ENCODE results near the gene FHDC1. TPM values are rescaled to one million over a fixed set of nuclear protein-coding genes. Genes with fewer than 3 reads are reported as not detected.

Gene FHDC1
- total RNA-seq, 2 experiments from 2014 or later: 0.05 to 0.11 TPM

DNA sequence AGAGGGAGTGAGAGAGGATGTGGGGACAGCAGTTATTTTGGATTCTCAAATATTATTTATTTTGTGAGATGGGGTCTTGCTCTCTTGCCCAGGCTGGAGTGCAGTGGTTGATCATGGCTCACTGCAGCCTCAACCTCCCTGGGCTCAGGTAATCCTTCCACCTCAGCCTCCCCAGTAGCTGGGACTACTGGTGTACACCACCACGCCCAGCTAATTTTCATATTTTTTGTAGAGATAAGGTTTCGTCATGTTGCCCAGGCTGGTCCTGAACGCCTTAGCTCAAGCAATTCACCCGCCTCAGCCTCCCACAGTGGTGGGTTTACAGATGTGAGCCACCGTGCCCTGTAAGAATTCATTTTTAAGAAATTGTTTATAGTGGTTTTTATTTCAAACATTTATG is 61.2 kb downstream of the FHDC1 start:
- H3K27ac Mint-ChIP-seq: no peak overlapping the region
- no peaks in the 10 kb centered on the region for H3K4me1 Mint-ChIP-seq (ENCODE audit: low read depth)
- ChIA-PET POLR2A (no interaction called here), CTCF (no interaction called here)
- TF ChIP-seq, protein P1, sequence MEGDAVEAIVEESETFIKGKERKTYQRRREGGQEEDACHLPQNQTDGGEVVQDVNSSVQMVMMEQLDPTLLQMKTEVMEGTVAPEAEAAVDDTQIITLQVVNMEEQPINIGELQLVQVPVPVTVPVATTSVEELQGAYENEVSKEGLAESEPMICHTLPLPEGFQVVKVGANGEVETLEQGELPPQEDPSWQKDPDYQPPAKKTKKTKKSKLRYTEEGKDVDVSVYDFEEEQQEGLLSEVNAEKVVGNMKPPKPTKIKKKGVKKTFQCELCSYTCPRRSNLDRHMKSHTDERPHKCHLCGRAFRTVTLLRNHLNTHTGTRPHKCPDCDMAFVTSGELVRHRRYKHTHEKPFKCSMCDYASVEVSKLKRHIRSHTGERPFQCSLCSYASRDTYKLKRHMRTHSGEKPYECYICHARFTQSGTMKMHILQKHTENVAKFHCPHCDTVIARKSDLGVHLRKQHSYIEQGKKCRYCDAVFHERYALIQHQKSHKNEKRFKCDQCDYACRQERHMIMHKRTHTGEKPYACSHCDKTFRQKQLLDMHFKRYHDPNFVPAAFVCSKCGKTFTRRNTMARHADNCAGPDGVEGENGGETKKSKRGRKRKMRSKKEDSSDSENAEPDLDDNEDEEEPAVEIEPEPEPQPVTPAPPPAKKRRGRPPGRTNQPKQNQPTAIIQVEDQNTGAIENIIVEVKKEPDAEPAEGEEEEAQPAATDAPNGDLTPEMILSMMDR (IDR thresholded peaks at IDR 0.05): no peak
- H3K27me3 Mint-ChIP-seq: peaks cover 7% of the 10 kb centered on the region
- intact Hi-C loops (cut with micrococcal nuclease): no loop called here
- H3K9me3 Mint-ChIP-seq: no peaks in the 10 kb centered on the region
- no peaks in the 10 kb centered on the region for H3K36me3 Mint-ChIP-seq (ENCODE audit: low read depth)
- DNase-seq: no peak
- no peak overlapping the region for H3K4me3 Mint-ChIP-seq
- ATAC-seq: no peak

DNA sequence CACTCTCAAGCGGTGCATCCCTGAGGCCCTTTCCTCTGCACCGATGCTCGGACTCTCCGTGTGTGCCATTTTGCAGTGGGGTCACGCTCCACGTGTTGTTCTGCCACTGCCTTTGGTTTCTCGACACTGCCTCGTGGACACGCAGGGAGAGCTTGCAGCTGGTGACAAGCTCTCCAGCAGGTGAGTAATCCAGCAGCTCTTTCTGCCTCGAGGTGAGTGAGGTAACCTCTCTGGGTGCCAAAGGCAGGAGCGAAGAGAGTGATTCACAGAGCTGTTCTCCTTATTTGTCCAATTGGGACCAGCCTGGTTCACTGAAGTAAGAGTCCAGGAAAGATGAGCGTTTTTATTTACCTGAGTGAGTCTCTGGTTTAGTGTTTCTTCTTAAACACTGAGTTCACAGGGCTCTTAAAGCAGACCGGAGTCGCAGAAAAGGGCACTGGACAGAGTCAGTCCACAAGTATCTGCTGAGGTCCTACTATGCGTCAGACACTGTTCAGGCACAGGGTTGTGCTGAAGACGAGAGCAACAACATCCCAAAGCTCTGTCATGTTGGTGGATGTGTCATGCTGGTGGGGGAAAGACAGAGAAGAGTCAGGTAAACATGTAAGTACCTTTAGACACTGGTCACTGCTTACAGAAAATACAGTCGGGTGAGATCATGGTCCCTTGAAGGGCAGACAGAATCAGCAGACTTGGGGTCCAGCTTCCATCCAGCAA is 61.8 kb downstream of the FHDC1 start:
- ChIA-PET POLR2A (no interaction called here), CTCF (no interaction called here)
- H3K4me1 Mint-ChIP-seq (ENCODE audit: low read depth): no peaks in the 10 kb centered on the region
- DNase-seq (no peak), ATAC-seq (no peak)
- intact Hi-C loops (cut with micrococcal nuclease): no loop called here
- TF ChIP-seq, protein P1 (IDR thresholded peaks at IDR 0.05): no peak
- peaks cover 7% of the 10 kb centered on the region for H3K27me3 Mint-ChIP-seq
- H3K27ac Mint-ChIP-seq: no peak overlapping the region
- H3K4me3 Mint-ChIP-seq: no peak overlapping the region
- no peaks in the 10 kb centered on the region for H3K9me3 Mint-ChIP-seq
- H3K36me3 Mint-ChIP-seq (ENCODE audit: low read depth): no peaks in the 10 kb centered on the region

DNA sequence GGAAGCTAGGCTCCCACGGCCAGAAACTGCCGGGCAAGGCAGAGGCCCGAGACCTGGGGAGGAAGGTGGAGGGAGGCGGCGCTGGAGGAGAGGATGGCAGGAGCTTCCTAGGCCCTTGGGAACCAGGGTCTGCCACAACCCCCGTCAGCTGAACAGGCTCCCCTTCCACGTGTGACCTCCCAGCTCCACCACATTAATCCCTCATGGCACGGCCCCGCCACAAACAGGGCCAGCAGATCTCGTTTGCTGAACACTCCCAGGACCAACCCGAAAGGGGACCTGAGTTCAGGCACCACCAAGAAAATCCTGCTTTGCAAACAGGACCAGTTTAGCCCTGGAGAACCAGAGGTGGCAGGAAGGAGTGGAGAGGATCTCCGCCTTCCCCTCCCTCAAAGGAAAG is 62.7 kb downstream of the FHDC1 start:
- Mint-ChIP-seq H3K4me1 (ENCODE audit: low read depth) (no peaks in the 10 kb centered on the region), H3K36me3 (ENCODE audit: low read depth) (no peaks in the 10 kb centered on the region), H3K9me3 (no peaks in the 10 kb centered on the region), H3K27me3 (peaks cover 7% of the 10 kb centered on the region), H3K27ac (no peak overlapping the region), H3K4me3 (no peak overlapping the region)
- ChIA-PET POLR2A (no interaction called here), CTCF (no interaction called here)
- TF ChIP-seq, protein P1 (IDR thresholded peaks at IDR 0.05): no peak
- intact Hi-C loops (cut with micrococcal nuclease): no loop called here
- DNase-seq (no peak), ATAC-seq (no peak)

DNA sequence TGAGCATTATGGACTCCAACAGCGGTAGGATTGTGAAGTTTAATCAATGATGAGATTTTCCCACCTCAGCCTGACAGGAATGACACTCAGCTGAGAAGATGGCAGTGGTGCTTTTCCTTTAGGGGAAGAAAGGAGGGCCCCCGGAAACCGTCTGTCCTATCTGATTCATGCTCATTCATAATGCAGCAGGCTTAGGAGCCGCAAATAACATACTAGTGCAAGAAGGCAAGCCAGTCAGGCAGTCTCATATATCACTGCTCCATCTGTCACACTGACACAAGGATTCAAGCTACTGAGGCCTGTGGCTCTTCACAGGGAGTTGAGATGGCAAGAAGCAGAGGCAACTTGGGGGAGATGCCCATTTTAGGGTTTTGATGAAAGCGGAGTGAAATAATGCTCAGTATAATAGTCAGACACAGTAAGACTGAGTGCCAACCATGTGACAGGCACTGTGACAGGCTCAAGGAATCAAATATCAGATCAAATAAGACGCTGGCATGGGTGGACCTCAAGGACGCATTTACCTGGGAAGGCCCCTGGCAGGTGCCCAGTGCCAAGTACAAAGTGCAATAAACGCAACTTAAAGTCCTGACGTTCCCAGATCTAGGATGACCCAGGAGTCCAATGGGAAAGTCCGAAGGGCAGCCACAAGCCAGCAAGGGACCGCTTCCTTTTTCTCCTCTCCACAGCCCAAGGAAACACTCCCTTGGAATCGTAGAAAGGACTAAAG is 63.4 kb downstream of the FHDC1 start:
- Mint-ChIP-seq H3K9me3 (no peaks in the 10 kb centered on the region), H3K27ac (no peak overlapping the region), H3K4me3 (no peak overlapping the region), H3K27me3 (peaks cover 7% of the 10 kb centered on the region), H3K36me3 (ENCODE audit: low read depth) (no peaks in the 10 kb centered on the region), H3K4me1 (ENCODE audit: low read depth) (no peaks in the 10 kb centered on the region)
- POLR2A ChIA-PET: no interaction called here
- TF ChIP-seq, protein P1 (IDR thresholded peaks at IDR 0.05): no peak
- intact Hi-C loops (cut with micrococcal nuclease): no loop called here
- CTCF ChIA-PET: no interaction called here
- ATAC-seq: no peak
- no peak for DNase-seq

DNA sequence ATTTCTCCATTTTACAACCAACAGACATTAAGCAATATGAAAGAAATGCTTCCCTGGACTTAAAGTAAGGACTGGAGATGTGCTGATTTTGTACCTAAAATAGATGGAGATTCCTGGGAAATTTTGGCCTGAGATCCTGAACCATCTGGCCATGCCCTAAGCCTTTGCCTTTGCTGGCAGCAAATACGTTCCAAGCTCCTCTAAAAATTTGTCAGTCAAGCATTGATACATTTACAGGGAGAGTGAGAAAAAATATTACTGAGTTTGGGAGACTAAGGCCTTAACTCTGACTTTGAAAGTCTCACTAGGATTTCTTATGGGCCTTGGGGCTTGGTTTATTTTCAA is 63.9 kb downstream of the FHDC1 start:
- no peak overlapping the region for H3K27ac Mint-ChIP-seq
- ChIA-PET POLR2A (no interaction called here), CTCF (no interaction called here)
- peaks cover 7% of the 10 kb centered on the region for H3K27me3 Mint-ChIP-seq
- intact Hi-C loops (cut with micrococcal nuclease): no loop called here
- no peak overlapping the region for H3K4me3 Mint-ChIP-seq
- no peak for DNase-seq
- ATAC-seq: no peak
- no peaks in the 10 kb centered on the region for H3K36me3 Mint-ChIP-seq (ENCODE audit: low read depth)
- H3K9me3 Mint-ChIP-seq: no peaks in the 10 kb centered on the region
- no peaks in the 10 kb centered on the region for H3K4me1 Mint-ChIP-seq (ENCODE audit: low read depth)
- TF ChIP-seq, protein P1 (IDR thresholded peaks at IDR 0.05): no peak

Data from activated CD8-positive, alpha-beta T cell treated with anti-CD3 and anti-CD28 coated beads for 36 hours (primary cell).